ENCODE results near the gene WDR37. TPM values are rescaled to one million over a fixed set of nuclear protein-coding genes. Genes with fewer than 3 reads are reported as not detected.

The WDR37 gene
- total and polyA plus RNA-seq, 9 of the 15 experiments (the other 6 are each of a cell fraction or from before 2014, with no cell fraction given), result 2.3 to 11.6 (median 6.7) TPM

DNA sequence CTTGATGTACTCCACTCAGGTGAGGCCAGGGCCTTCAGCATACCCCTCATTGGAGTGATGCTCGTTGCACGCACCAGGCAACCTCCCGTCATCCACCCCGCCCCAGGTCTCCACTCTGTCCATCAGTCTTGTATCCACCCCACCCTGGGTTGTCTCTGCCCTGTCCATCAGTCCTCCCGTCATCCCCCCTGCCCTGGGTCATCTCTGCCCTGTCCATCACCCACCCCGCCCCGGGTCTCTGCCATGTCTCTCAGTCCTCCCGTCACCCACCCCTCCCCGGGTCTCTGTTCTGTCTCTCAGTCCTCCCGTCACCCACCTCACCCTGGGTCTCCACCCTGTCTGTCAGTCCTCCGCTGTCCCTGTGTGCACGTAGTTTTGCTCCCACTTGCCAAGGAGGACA, 59.9 kb downstream of the WDR37 start:
- BruUV-seq (replicated peaks), result no TSS peak
- Histone ChIP-seq H3K4me3 (no peak overlapping the region), H3K4me1 (replicated peaks in 1 of 2; ENCODE audit: control insufficient read depth in 2 of 2, insufficient read depth in 2 of 2, low read length in 2 of 2) (no peaks in the 10 kb centered on the region), H3K9ac (ENCODE audit: insufficient read depth in 1 of 2, low read depth in 2 of 2, low read length in 2 of 2) (no peak overlapping the region), H3K79me2 (ENCODE audit: control insufficient read depth, insufficient read depth, low read length) (no peaks in the 10 kb centered on the region), H3K36me3 (ENCODE audit: control insufficient read depth, insufficient read depth, low read length) (peaks cover 57% of the 10 kb centered on the region; the same call in 2 of the 3 replicates), H4K20me1 (replicated peaks; ENCODE audit: control insufficient read depth, insufficient read depth, low read length) (0 out of 2 replicates have a peak, but pooled peaks cover 3% of the 10 kb centered on the region), H2AFZ (ENCODE audit: low read depth, low read length) (no peak overlapping the region), H3K4me2 (ENCODE audit: insufficient read depth, low read length) (no peak overlapping the region), H3K27me3 (ENCODE audit: control insufficient read depth in 2 of 2, insufficient read depth in 2 of 2, low read length in 2 of 2) (no peaks in the 10 kb centered on the region), H3K9me1 (ENCODE audit: control insufficient read depth, insufficient read depth, low read length) (no peaks in the 10 kb centered on the region), H3K27ac (ENCODE audit: extremely low read depth, low read depth, low read length) (no peak overlapping the region), H3K9me3 (replicated peaks; ENCODE audit: control insufficient read depth, insufficient read depth, low read depth, low read length) (no peaks in the 10 kb centered on the region)
- CTCF ChIA-PET (ENCODE audit: low intra/inter-chr PET ratio), result no interaction called here
- POLR2A ChIA-PET, result no interaction called here
- in situ Hi-C loops (cut with MboI), result no loop called here
- no peak for DNase-seq (ENCODE audit: extremely low read depth in 1 of 4, low spot score in 3 of 4)
- FAIRE-seq, result no peak
- intact Hi-C loops (cut with micrococcal nuclease), result no loop called here
- TF ChIP-seq ZNF134 (CRISPR knock-in tag; conservative IDR thresholded peaks at IDR 0.05) (no peak), ZNF282 (CRISPR knock-in tag; IDR thresholded peaks at IDR 0.05) (no peak), ZFX (CRISPR knock-in tag; IDR thresholded peaks at IDR 0.05) (no peak), HCFC1 (IDR thresholded peaks at IDR 0.05; ENCODE audit: low read depth, low read length) (no peak), PHTF2 (CRISPR knock-in tag; IDR thresholded peaks at IDR 0.05) (no peak), TAF9B (IDR thresholded peaks at IDR 0.05; ENCODE audit: partially characterized antibody) (no peak), MIER1 (IDR thresholded peaks at IDR 0.05; ENCODE audit: low read depth) (no peak), TAF15 (IDR thresholded peaks at IDR 0.05; ENCODE audit: low read depth, low read length) (no peak), TSHZ1 (CRISPR knock-in tag; IDR thresholded peaks at IDR 0.05) (no peak), MTA1 (IDR thresholded peaks at IDR 0.05; ENCODE audit: borderline replicate concordance) (no peak), NONO (IDR thresholded peaks at IDR 0.05; ENCODE audit: low read depth in 2 of 2, low read length in 1 of 2) (no peak), BCL6 (CRISPR knock-in tag; IDR thresholded peaks at IDR 0.05) (no peak), SNIP1 (IDR thresholded peaks at IDR 0.05; ENCODE audit: low read depth) (no peak)
- TF ChIP-seq, protein P1, sequence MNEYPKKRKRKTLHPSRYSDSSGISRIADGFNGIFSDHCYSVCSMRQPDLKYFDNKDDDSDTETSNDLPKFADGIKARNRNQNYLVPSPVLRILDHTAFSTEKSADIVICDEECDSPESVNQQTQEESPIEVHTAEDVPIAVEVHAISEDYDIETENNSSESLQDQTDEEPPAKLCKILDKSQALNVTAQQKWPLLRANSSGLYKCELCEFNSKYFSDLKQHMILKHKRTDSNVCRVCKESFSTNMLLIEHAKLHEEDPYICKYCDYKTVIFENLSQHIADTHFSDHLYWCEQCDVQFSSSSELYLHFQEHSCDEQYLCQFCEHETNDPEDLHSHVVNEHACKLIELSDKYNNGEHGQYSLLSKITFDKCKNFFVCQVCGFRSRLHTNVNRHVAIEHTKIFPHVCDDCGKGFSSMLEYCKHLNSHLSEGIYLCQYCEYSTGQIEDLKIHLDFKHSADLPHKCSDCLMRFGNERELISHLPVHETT (CRISPR knock-in tag; conservative IDR thresholded peaks at IDR 0.05 in 1 of 2, IDR thresholded peaks at IDR 0.05 in 1 of 2), result no peak
- no peak for ATAC-seq
- WGBS (ENCODE audit: insufficient coverage, low coverage, missing lambda C conversion rate), result 93% methylated on average over 10 of the region's 12 CpGs

Data from K562 (cell line).